GM18502 (cell line): ENCODE measurements around the gene SGCD.

Experiments used
- ATAC-seq: cut with Tn5 transposase; IDR thresholded peaks from one replicate; pipeline ENCODE4 v1.9.1; 2021; ENCODE audit warnings: mild to moderate bottlenecking; ENCODE audit not compliant: unreplicated experiment, poor library complexity

The SGCD gene

GRCh38 chr5:156680831-156681230, 353.9 kb downstream of the SGCD start:
- no peak for ATAC-seq

- ATAC-seq = no peak
These were observed 354.3 kb downstream of the SGCD start for GRCh38 chr5:156681265-156681664.

GRCh38 chr5:156682971-156683370, 356.0 kb downstream of the SGCD start:
- ATAC-seq = no peak

- ATAC-seq = no peak
These were observed 356.5 kb downstream of the SGCD start for GRCh38 chr5:156683509-156683908.

GRCh38 chr5:156684216-156684615, 357.3 kb downstream of the SGCD start:
- ATAC-seq = no peak

- ATAC-seq = no peak
These were observed 358.5 kb downstream of the SGCD start for GRCh38 chr5:156685481-156685880.

DNA sequence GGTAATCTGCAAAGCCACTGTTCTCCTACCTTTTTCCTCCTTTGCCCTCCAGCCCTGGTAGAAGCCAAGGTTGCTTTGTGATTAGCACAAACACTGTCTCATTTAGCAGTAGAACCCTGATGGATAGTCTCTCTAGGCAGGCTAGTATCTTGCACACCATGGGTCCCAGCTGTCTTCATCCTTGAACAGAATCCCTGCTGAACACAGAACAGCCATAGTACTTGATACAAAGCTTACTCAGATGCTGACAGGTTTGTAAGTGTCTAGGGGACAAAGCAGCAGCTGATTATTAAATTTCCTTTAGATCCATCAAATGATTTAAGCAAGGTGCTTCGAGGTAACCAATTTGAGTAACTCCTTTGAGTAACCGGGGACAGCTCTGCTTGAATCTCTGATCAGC, 359.4 kb downstream of the SGCD start:
- ATAC-seq = no peak

- no peak for ATAC-seq
These were observed 359.8 kb downstream of the SGCD start for GRCh38 chr5:156686796-156687195.

DNA sequence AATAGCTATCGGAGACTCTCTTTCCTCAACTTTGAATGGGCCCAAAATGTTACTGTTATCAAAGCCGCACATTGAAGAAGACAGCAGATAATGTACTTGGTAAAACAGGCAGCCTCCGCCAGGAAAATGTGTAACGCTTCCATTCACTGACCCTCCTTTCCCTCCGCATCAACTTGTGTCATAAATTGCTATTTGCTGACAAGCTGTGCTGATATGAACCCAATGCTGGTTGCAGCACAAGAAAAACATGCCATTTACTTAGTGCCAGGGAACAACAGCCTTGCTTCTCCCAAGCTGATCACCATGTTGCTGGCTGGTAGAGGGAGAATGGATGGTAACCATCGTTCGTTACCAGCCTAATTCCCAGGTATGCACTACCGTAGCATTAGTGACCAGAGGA, 360.6 kb downstream of the SGCD start:
- ATAC-seq = no peak

DNA sequence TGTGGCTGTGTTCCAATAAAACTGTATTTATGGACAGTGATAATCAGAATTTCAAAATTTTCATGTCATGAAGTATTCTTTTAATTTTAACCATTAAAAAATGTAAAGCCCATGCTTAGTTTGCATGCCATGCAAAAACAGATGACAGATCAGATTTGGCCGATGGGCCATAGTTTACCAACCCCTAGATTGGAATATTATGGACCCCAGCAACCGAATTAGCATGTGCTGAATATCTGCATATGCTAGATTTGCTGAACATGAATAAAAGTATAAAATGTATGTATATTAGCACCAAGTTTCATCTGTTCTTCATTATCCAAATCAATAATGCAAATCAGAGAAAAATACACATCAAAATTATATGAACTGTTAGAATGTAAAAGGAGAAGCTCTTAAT, 364.6 kb downstream of the SGCD start:
- no peak for ATAC-seq

DNA sequence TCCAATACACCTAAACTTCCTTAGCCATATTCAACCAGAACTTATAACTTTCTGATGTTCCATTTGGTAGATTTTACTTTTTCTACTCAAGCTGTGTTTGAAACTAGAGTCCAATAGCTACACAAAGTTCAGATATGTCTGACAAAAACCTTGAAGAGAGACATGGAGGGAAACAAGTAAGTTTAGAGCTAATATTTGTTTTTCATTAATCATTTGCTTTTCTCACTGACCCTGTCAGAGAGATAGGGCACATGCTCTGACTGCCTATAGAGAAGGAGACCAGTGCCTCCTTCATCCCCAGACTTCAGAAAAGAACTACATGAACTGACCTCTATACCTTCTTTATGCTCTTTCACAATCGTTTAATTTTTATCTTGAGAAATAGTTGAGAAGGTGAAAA, 366.1 kb downstream of the SGCD start:
- ATAC-seq = no peak

DNA sequence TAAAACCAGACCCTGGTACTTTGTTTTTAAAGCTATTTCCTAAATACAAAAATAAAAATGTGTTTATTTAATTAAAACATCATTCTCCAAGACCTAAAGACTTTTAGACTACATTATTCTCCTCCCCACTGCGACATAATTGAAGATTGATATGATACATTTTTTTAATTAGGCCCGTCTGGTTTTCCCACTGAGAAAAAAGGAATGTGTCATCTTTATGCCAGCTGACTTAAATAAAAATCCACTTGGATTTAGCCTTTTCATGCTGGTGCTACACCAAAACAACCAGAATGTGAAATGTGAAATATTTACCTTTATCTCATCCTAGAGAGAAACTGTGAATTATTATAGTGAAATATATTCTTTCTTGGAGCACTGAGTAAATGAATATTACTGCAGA, 367.6 kb downstream of the SGCD start:
- ATAC-seq = no peak

DNA sequence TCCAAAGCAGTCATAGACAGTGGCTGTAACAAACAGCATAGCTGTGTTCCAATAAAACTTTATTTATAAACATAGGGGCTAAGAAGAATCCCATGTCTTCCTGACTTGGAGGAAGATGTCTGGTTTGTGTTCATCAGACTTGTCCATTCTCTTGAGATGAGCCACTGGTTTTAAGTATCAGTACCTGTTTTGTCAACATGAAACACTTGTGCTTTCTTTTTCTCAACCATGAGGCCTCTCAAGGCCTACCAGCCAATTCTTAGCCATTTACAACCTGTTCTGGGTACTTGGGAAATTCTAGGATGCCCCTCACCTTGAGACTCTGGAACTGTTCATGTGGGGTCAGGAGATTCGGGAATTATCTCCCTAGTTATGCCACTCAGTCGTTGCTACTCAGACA, 368.8 kb downstream of the SGCD start:
- ATAC-seq = no peak

DNA sequence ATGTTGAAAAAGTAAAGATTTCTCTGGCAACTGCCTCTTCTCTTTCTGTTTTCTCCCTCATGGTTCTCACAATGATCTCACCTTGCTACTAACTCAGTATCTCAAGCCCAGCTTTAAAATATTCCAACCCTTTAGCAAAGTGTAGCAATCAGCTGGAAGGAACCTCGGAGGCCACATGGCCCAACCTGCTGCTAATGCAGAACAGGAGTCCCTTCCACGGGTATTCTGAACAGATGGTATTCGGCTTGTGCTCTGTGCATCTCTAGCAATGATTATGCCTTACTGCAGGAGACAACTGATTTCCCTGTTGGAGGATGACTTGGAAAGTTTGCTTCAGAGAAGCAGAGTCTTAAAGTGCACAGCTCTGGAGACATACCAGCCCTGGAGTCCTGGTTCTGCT, 371.4 kb downstream of the SGCD start:
- ATAC-seq = no peak

DNA sequence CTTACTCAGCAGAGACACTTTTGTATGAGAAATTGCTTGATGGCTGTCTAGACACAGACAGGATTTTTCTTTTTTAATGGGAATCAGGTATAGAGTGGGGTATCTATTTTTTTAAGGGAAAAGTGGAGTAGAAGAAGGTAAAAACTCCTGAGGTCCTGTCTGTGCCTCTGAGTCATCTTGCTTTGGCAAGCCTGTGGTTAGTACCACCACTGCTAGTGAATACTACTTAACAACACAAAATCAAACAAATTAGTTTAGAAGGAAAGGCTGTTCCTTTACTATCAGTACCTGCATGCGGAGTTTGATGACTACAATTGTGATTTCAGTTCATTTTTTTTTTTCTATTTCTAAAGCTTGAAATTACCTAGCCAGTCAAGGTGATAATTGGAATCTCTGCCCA, 372.2 kb downstream of the SGCD start:
- no peak for ATAC-seq

DNA sequence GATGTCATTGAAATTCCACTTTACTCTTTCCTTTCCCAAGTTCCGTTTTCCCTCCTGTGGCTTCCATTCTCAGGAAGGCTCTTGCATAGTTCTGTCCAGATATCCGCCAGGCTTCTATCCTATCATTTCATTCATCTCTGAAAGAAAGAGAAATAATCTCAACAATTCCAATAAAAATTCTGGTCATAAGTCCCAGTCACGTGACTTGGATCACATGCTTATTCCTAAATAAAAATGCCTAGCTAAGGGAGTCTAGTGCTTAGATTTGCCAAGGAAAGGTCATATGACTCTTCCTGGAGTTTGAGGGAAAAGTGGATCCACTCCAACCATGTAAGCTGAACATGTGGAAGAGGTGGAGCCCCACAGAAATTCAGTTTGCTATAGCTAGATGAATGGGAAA, 377.2 kb downstream of the SGCD start:
- no peak for ATAC-seq

- ATAC-seq = no peak
These were observed 379.7 kb downstream of the SGCD start for GRCh38 chr5:156706631-156707030.

- ATAC-seq = no peak
These were observed 380.8 kb downstream of the SGCD start for GRCh38 chr5:156707750-156708149.

GRCh38 chr5:156715287-156715686, 388.3 kb downstream of the SGCD start:
- no peak for ATAC-seq

GRCh38 chr5:156716591-156717380, 389.8 kb downstream of the SGCD start:
- ATAC-seq = no peak

GRCh38 chr5:156718985-156719384, 392.0 kb downstream of the SGCD start:
- ATAC-seq = no peak

DNA sequence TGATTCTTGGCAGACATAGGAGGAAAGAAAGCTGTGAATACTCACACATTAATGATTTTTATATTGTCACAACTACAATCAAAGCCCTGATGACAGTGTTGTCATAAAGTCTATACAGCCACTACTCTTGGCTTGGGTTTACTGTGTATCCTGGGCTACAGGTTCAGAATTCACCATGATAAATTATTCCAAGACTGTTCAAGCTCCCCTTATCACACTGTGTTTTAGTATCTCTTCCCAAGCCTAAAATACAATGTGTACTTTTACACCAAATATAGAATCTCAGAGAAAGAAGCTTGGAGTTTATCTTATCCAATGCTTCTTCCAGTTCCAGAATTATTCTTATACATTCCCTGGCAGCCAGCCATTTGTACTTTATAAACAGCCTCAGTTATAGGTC, 395.4 kb downstream of the SGCD start:
- no peak for ATAC-seq

GRCh38 chr5:156735477-156735876, 408.5 kb downstream of the SGCD start:
- ATAC-seq = no peak
